Epithelial cell of esophagus (primary cell): ENCODE measurements around the gene ARHGAP33.

ENCODE experiments used
- DNase-seq: peaks from one replicate; pipeline ENCODE4 v3.0.0; 2010; ENCODE audit warnings: low read depth
- H3K4me3 ChIP-seq: 2 replicates; pipeline ENCODE4 v1.5.1; 2011; ENCODE audit warnings: mild to moderate bottlenecking, low read length, control low read depth
- TF ChIP-seq, protein P1 (sequence below): IDR thresholded peaks from 2 replicates; pipeline ENCODE4 v1.5.1; 2011; ENCODE audit warnings: low read depth, mild to moderate bottlenecking, low read length, control low read depth, inconsistent platforms; ENCODE audit not compliant: insufficient read depth; ENCODE audit errors: missing control alignments

Gene ARHGAP33

DNA sequence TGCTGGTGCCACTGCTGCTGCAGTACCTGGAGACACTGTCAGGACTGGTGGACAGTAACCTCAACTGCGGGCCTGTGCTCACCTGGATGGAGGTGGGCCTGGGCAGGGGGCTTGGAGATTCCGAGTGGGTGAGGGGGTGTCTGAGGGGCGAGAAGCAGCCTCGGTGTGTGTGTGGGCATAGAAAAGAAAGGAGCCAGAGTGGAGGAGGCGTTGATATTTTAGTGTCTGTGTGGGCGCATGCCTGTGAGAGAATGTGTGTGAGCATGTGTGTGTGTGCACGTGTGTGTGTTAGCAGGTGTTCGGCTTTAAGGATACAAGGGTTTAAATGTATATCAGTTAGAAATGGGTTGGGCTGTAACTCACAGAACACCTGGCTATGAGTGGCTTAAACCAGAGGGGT lies 3.7 kb downstream of the ARHGAP33 start:
- H3K4me3 ChIP-seq, result no peak overlapping the region
- TF ChIP-seq, protein P1, sequence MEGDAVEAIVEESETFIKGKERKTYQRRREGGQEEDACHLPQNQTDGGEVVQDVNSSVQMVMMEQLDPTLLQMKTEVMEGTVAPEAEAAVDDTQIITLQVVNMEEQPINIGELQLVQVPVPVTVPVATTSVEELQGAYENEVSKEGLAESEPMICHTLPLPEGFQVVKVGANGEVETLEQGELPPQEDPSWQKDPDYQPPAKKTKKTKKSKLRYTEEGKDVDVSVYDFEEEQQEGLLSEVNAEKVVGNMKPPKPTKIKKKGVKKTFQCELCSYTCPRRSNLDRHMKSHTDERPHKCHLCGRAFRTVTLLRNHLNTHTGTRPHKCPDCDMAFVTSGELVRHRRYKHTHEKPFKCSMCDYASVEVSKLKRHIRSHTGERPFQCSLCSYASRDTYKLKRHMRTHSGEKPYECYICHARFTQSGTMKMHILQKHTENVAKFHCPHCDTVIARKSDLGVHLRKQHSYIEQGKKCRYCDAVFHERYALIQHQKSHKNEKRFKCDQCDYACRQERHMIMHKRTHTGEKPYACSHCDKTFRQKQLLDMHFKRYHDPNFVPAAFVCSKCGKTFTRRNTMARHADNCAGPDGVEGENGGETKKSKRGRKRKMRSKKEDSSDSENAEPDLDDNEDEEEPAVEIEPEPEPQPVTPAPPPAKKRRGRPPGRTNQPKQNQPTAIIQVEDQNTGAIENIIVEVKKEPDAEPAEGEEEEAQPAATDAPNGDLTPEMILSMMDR, result no peak
- no peak for DNase-seq

DNA sequence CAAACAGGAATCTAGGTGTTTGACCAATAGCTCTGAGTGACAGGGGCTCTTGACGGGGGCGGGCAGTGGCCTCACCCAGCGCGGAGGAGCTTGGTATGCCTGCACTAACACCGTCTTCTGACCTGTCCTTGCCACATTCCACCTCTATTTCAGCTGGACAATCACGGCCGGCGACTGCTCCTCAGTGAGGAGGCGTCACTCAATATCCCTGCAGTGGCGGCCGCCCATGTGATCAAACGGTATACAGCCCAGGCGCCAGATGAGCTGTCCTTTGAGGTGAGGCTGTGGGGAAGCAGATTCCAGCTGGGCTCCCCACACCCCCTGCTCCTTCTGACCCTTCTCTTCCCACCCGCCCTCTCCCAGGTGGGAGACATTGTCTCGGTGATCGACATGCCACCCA lies 4.7 kb downstream of the ARHGAP33 start:
- H3K4me3 ChIP-seq, result no peak overlapping the region
- no peak for DNase-seq
- TF ChIP-seq, protein P1, result no peak

DNA sequence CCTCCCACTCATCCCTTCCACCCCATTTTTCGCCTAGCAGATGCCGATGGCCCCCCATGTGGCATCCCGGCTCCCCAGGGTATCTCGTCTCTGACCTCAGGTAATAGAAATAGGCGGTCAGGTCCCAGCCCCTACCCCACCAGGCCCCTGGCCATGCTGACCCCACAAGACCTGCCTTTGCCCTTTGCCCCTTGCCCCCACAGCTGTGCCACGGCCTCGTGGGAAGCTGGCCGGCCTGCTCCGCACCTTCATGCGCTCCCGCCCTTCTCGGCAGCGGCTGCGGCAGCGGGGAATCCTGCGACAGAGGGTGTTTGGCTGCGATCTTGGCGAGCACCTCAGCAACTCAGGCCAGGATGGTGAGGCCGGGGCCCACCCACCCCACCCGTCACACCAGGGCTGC lies 5.4 kb downstream of the ARHGAP33 start:
- no peak overlapping the region for H3K4me3 ChIP-seq
- DNase-seq, result no peak
- TF ChIP-seq, protein P1, result no peak

DNA sequence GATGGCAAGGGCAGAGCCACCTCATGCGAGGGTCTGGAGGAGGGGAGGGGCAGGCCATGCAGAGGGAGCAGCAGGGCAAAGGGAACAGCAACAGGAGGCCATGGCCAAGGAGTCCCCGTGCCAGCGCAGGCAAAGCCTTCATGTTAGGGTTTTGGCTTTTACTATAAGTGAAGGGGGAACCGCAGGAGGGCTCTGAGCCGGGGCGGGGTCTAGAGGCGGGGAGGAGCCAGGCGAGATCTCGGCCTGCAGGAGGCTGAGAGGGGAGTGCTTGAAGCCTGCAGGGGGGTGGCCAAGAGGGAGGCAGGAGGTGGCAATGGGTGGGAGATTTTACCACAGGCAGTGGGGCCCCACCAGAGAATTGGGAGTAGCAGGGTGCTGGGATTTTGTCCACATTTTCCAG lies 6.3 kb downstream of the ARHGAP33 start:
- TF ChIP-seq, protein P1, result no peak
- no peak overlapping the region for H3K4me3 ChIP-seq
- DNase-seq, result no peak

- no peak overlapping the region for H3K4me3 ChIP-seq
- TF ChIP-seq, protein P1, result no peak
- no peak for DNase-seq
These were observed 7.2 kb downstream of the ARHGAP33 start for GRCh38 chr19:35782589-35782988.

DNA sequence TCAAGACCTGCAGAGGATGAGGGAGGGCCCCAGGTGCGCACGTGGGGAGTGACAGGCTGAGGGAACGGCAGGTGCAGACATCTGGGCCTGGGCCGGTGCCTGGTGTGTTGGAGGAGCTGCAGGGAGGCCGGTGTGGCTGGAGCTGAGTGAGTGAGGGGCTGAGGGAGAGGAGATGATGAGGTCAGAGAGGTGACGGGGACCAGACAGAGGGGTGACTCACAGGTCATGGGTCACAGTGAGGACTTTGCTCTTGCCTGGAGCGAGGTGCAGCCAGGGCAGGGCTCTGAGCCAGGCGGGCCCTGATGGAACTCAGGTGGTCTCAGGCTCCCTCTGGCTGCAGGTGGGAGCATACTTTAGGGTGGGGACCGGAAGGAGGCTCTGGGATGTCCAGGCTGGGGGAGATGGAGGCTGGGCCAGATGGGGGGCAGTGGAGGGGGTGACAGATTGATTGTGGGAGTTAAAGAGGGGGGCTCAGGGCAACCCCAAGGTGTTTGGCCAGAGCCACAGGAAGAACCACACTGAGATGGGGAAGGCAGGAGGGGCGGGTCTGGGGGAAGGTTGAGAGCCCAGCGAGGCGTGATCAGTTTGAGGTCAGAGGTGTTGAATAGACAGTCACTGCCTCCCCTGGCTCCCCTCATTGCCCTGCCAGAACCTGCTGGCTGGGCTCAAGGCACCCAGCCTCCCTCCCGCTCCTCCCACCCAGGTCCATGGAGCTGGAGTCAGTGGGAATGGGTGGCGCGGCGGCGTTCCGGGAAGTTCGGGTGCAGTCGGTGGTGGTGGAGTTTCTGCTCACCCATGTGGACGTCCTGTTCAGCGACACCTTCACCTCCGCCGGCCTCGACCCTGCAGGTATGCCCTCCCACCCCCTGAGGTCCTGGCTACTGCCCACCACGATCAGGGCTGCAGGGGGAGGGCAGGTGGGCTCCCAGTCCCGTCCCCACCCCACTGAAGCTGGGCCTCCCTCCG lies 8.4 kb downstream of the ARHGAP33 start:
- DNase-seq, result no peak
- TF ChIP-seq, protein P1, result no peak

More for the DNA sequence above, 8.4 kb downstream of the ARHGAP33 start:
- no peak overlapping the region for H3K4me3 ChIP-seq
